B cell (primary cell): ENCODE results near the gene UBL4A. TPM values are rescaled to one million over a fixed set of nuclear protein-coding genes. Genes with fewer than 3 reads are reported as not detected.
"Not testable (repeated sequence)": the region's sequence is repeated elsewhere in the genome, so short reads cannot be mapped to it uniquely, and the experiment has no call there.

Source experiments
- ATAC-seq: fragments of 200-7000 bp; cut with Tn5 transposase; one replicate; pipeline ENCODE4 v1.10.0; 2021; ENCODE audit warnings: low read depth, mild to moderate bottlenecking, moderate number of reproducible peaks, moderate library complexity
- CTCF ChIA-PET: fragments of 350-600 bp; sonication (Branson Sonifier 250); formaldehyde crosslinking; loops from one replicate; lab custom pipeline; 2021; ENCODE audit warnings: antibody characterized with exemption, inconsistent platforms; lab: Charles Lee
- POLR2A ChIA-PET: fragments of 350-600 bp; sonication (Branson Sonifier 250); formaldehyde crosslinking; loops from one replicate; lab custom pipeline; 2021; ENCODE audit warnings: antibody characterized with exemption; lab: Charles Lee
- DNase-seq: peaks from one replicate; pipeline ENCODE4 v3.0.0; 2013
- H2AFZ ChIP-seq: 2 replicates; pipeline ENCODE4 v1.6.1; 2012; ENCODE audit warnings: mild to moderate bottlenecking, low read depth, low read length; ENCODE audit not compliant: insufficient read depth, poor library complexity, severe bottlenecking
- H3K27ac ChIP-seq, 2 donors: 1 replicate in 1 of 2; 2 replicates in 1 of 2; pipeline ENCODE4 v1.5.1; 2012 to 2013; ENCODE audit warnings: low read length in 2 of 2, mild to moderate bottlenecking in 2 of 2, moderate library complexity in 1 of 2
- H3K27me3 ChIP-seq, 4 experiments: fragments of 200-600 bp in 1 of 4; sonication (generic) in 1 of 4; replicated peaks in 1 of 4; 1 replicate in 2 of 4; 2 replicates in 2 of 4; pipeline versions ENCODE4 v1.6.1 to v1.7.0; 2013 to 2016; ENCODE audit warnings: low read length in 3 of 4, mild to moderate bottlenecking in 2 of 4, mixed read lengths in 1 of 4, moderate library complexity in 1 of 4; ENCODE audit not compliant: insufficient read depth in 4 of 4, control insufficient read depth in 3 of 4; ENCODE audit errors: control extremely low read depth in 1 of 4
- H3K36me3 ChIP-seq, 2 experiments: replicated peaks in 1 of 2; 1 replicate in 1 of 2; 2 replicates in 1 of 2; pipeline versions ENCODE4 v1.6.1 to v1.7.1; 2013; ENCODE audit warnings: low read length in 1 of 2; ENCODE audit not compliant: insufficient read depth in 2 of 2, control insufficient read depth in 1 of 2; ENCODE audit errors: control extremely low read depth in 1 of 2, extremely low read depth in 1 of 2
- H3K4me1 ChIP-seq, 2 donors: fragments of 200-600 bp in 1 of 2; sonication (generic) in 1 of 2; 1 replicate in 1 of 2; 2 replicates in 1 of 2; pipeline versions ENCODE4 v1.5.1 to v1.6.1; 2013 to 2017; ENCODE audit warnings: low read length in 2 of 2; ENCODE audit not compliant: control insufficient read depth in 2 of 2, insufficient read depth in 2 of 2
- H3K4me2 ChIP-seq: replicated peaks from 2 replicates; pipeline ENCODE3; 2012; ENCODE audit warnings: mild to moderate bottlenecking, low read depth, low read length; ENCODE audit not compliant: poor library complexity, severe bottlenecking
- H3K4me3 ChIP-seq, 5 experiments: fragments of 200-600 bp in 1 of 5; sonication (generic) in 1 of 5; 1 replicate in 3 of 5; 2 replicates in 2 of 5; pipeline versions ENCODE4 v1.5.1 to v1.7.0; 2011 to 2016; ENCODE audit warnings: low read length in 4 of 5, mild to moderate bottlenecking in 4 of 5, low read depth in 2 of 5, control low read depth in 1 of 5, moderate library complexity in 1 of 5; ENCODE audit not compliant: insufficient read depth in 1 of 5; ENCODE audit errors: control extremely low read depth in 1 of 5, extremely low read depth in 1 of 5
- H3K79me2 ChIP-seq: fragments of 200-600 bp; sonication (generic); one replicate; pipeline ENCODE4 v1.6.0; 2016; ENCODE audit warnings: low read length; ENCODE audit not compliant: control insufficient read depth, insufficient read depth
- H3K9ac ChIP-seq: fragments of 200-600 bp; sonication (generic); 2 replicates; pipeline ENCODE4 v1.6.1; 2017; ENCODE audit warnings: mild to moderate bottlenecking, low read length, moderate library complexity
- H3K9me3 ChIP-seq, 3 donors: one replicate each; pipeline versions ENCODE4 v1.6.1 to v1.7.1; 2013; ENCODE audit warnings: low read length in 2 of 3; ENCODE audit not compliant: control insufficient read depth in 2 of 3, insufficient read depth in 1 of 3; ENCODE audit errors: control extremely low read depth in 1 of 3
- H4K20me1 ChIP-seq: 2 replicates; pipeline ENCODE4 v1.6.0; 2012; ENCODE audit warnings: mild to moderate bottlenecking, low read length; ENCODE audit not compliant: insufficient read depth, control insufficient read depth, poor library complexity, severe bottlenecking
- H3K27ac Mint-ChIP-seq: one replicate; pipeline ENCODE4 v1.8.0; 2021; ENCODE audit warnings: mixed read lengths
- H3K27me3 Mint-ChIP-seq: one replicate; pipeline ENCODE4 v1.8.0; 2021; ENCODE audit warnings: mixed read lengths
- H3K4me1 Mint-ChIP-seq: one replicate; pipeline ENCODE4 v1.8.0; 2021; ENCODE audit warnings: mixed read lengths
- H3K4me3 Mint-ChIP-seq: one replicate; pipeline ENCODE4 v1.8.0; 2021; ENCODE audit warnings: mixed read lengths
- H3K9me3 Mint-ChIP-seq: one replicate; pipeline ENCODE4 v1.8.0; 2022; ENCODE audit warnings: mixed read lengths; ENCODE audit not compliant: insufficient read depth
- EZH2 ChIP-seq: IDR thresholded peaks from 2 replicates; pipeline ENCODE4 v1.6.1; 2012; ENCODE audit warnings: borderline replicate concordance, low read depth, mild to moderate bottlenecking, moderate library complexity, low read length; ENCODE audit not compliant: insufficient read depth, poor library complexity, severe bottlenecking
- WGBS: methylation state at CpG from one replicate; pipeline ENCODE4 v1.1.5; 2013; ENCODE audit warnings: missing lambda C conversion rate; ENCODE audit not compliant: insufficient coverage; 5-methylcytosine and 5-hydroxymethylcytosine counted together
- intact Hi-C: fragments of 100-400 bp; cut with micrococcal nuclease; formaldehyde crosslinking; loops from one replicate; pipeline ENCODE4 v1.10.0; 2022
- polyA plus RNA-seq: library from polyadenylated mRNA; depleted of rRNA; stranded (reverse); fragments of >200 nt; gene quantifications from 2 replicates; pipeline ENCODE4 v1.2.3, GENCODE V29; 2012
- total RNA-seq, 2 donors: library from RNA; stranded (reverse); fragments of 120-200 nt in 1 of 2; gene quantifications; 1 replicate in 1 of 2; 2 replicates in 1 of 2; pipeline versions ENCODE4 v1.2.3 to v1.2.4, GENCODE V29; 2013 to 2022
- TF ChIP-seq, protein P1 (sequence below): fragments of 200-600 bp; IDR thresholded peaks from one replicate; pipeline ENCODE4 v1.8.0; 2022; ENCODE audit warnings: antibody characterized with exemption, mild to moderate bottlenecking

The UBL4A gene
- total and polyA plus RNA-seq, 2 donors (not counting 1 experiment from before 2014, with no cell fraction given): 13.1 to 23.3 TPM

GRCh38 chrX:154496591-154497137 is 10.2 kb upstream of the UBL4A start:
- H3K27me3 Mint-ChIP-seq, intact Hi-C loops, H3K4me3 ChIP-seq, H3K4me2 ChIP-seq, H3K9ac ChIP-seq, H2AFZ ChIP-seq, H3K27ac ChIP-seq, H3K4me1 Mint-ChIP-seq, H3K4me3 Mint-ChIP-seq, H3K27me3 ChIP-seq, H3K9me3 ChIP-seq, H3K79me2 ChIP-seq, DNase-seq, H3K9me3 Mint-ChIP-seq, H3K36me3 ChIP-seq, ATAC-seq, H4K20me1 ChIP-seq: not testable (repeated sequence)
- WGBS: no CpG with 5 or more reads among the region's 4 CpGs
- ChIA-PET POLR2A (interaction anchor here (0.7 kb wide), 1 partner anchor 18 kb away, joined by 3 read pairs; no protein-coding TSS in a partner anchor), CTCF (interaction anchor here (1.0 kb wide), 1 partner anchor 30 kb away, joined by 3 read pairs; no protein-coding TSS in a partner anchor)
- H3K4me1 ChIP-seq: peaks cover 0 to 11% of the 10 kb centered on the region in 2 donors
- H3K27ac Mint-ChIP-seq: peak overlapping the region; percentile 6

GRCh38 chrX:154495472-154495922 is 9.1 kb upstream of the UBL4A start:
- Mint-ChIP-seq H3K9me3 (no peaks in the 10 kb centered on the region), H3K27ac (no peak overlapping the region), H3K4me3 (no peak overlapping the region), H3K27me3 (no peaks in the 10 kb centered on the region), H3K4me1 (peaks cover 11% of the 10 kb centered on the region)
- Histone ChIP-seq H3K79me2 (no peaks in the 10 kb centered on the region), H2AFZ (no peak overlapping the region), H3K4me1 (peaks cover 0 to 17% of the 10 kb centered on the region in 2 donors), H3K4me2 (no peak overlapping the region), H3K27ac (no peak overlapping the region), H3K9me3 (no peaks in the 10 kb centered on the region), H3K4me3 (no peak overlapping the region), H3K9ac (no peak overlapping the region), H3K27me3 (no peaks in the 10 kb centered on the region), H4K20me1 (no peaks in the 10 kb centered on the region), H3K36me3 (no peaks in the 10 kb centered on the region)
- no CpG with 5 or more reads among the region's 6 CpGs for WGBS
- intact Hi-C loops: no loop called here
- no peak for TF ChIP-seq EZH2
- TF ChIP-seq, protein P1, sequence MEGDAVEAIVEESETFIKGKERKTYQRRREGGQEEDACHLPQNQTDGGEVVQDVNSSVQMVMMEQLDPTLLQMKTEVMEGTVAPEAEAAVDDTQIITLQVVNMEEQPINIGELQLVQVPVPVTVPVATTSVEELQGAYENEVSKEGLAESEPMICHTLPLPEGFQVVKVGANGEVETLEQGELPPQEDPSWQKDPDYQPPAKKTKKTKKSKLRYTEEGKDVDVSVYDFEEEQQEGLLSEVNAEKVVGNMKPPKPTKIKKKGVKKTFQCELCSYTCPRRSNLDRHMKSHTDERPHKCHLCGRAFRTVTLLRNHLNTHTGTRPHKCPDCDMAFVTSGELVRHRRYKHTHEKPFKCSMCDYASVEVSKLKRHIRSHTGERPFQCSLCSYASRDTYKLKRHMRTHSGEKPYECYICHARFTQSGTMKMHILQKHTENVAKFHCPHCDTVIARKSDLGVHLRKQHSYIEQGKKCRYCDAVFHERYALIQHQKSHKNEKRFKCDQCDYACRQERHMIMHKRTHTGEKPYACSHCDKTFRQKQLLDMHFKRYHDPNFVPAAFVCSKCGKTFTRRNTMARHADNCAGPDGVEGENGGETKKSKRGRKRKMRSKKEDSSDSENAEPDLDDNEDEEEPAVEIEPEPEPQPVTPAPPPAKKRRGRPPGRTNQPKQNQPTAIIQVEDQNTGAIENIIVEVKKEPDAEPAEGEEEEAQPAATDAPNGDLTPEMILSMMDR: no peak
- ATAC-seq: no peak
- DNase-seq: no peak
- POLR2A ChIA-PET: no interaction called here
- CTCF ChIA-PET: no interaction called here
